Measurements from ENCODE around the gene ST6GALNAC5. TPM values are rescaled to one million over a fixed set of nuclear protein-coding genes. Genes with fewer than 3 reads are reported as not detected.

Gene ST6GALNAC5
- total RNA-seq, 1 donor: 0.27 TPM

GRCh38 chr1:77039739-77040138 lies 172.5 kb downstream of the ST6GALNAC5 start:
- DNase-seq (ENCODE audit: low read depth in 2 of 3, low spot score in 2 of 3): no peak

DNA sequence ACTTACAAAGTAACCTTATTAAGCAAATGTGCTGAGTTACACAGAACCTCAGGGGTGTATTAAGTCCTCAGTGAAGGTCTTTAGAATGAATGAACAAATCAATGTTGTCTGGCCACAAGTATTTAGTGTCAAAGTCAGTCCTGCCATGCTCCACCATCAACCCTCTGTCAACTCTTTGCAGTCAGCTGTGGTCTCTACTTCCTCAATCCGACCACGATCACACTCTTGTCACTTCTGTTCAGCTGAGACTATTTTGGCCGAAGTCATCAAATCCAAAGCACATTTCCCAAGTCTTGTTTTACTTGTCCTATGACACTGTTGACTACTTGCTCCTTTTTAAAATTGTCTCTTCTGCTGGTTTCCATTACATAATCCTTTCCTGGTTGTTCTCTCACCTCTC lies 173.5 kb downstream of the ST6GALNAC5 start:
- DNase-seq (ENCODE audit: low read depth in 2 of 3, low spot score in 2 of 3): peak in 2 of 3 donors; percentile 5 to 51

GRCh38 chr1:77044133-77044849 lies 177.0 kb downstream of the ST6GALNAC5 start:
- DNase-seq (ENCODE audit: low read depth in 2 of 3, low spot score in 2 of 3): no peak

- no peak for DNase-seq (ENCODE audit: low read depth in 2 of 3, low spot score in 2 of 3)
Measured at GRCh38 chr1:77047575-77047974, 180.3 kb downstream of the ST6GALNAC5 start.

DNA sequence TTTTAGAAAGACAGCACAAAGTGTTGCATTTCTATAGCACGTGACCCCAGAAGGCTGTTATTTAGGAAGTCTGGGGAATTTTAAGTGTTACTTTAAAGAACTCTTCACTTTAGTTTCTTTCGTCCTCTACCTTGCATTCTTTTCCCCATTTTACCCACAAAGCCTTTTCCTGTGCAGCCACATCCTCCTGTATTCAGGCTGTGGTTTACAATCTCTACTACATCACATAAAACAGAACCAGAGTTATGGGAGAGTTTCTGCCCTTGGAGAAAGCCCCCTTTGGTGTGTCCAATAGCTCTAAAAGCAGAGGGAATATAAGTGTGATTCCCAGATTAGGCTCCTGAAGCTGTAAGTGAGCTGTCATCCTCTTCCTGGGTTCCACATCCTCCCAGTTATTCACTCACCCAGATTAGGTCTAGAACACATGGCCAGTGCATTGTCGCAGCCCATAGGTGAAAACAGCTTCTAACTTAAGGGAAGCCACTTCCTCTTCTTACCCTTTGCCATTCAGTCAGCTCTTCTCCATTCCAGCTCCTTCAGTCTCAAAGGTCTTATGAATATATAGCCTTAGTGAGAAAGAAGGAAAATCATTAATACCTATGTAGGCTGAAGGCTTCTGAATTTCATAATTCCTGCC lies 180.8 kb downstream of the ST6GALNAC5 start:
- peak in 2 of 3 donors; percentile 22 to 65 for DNase-seq (ENCODE audit: low read depth in 2 of 3, low spot score in 2 of 3)

DNA sequence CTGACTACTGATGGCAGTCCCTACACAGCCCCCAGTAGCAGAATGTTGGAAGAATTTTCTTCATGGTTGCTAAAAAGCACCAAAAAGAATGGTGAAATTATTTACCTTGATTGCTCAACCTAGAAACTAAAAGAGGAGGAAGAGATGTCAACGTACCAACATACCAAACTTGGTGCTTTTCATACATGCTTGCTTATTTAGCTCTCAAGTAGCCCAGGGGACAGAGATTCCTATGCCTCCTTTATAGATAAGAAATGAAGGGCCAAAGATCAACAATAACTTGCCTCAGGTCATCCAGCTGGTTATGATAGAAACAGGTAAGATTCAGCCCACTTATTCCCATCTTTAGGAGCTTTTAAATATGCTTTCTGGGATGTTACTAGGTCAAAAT lies 181.3 kb downstream of the ST6GALNAC5 start:
- no peak for DNase-seq (ENCODE audit: low read depth in 2 of 3, low spot score in 2 of 3)

- no peak for DNase-seq (ENCODE audit: low read depth in 2 of 3, low spot score in 2 of 3)
Measured at GRCh38 chr1:77051425-77051824, 184.1 kb downstream of the ST6GALNAC5 start.

DNA sequence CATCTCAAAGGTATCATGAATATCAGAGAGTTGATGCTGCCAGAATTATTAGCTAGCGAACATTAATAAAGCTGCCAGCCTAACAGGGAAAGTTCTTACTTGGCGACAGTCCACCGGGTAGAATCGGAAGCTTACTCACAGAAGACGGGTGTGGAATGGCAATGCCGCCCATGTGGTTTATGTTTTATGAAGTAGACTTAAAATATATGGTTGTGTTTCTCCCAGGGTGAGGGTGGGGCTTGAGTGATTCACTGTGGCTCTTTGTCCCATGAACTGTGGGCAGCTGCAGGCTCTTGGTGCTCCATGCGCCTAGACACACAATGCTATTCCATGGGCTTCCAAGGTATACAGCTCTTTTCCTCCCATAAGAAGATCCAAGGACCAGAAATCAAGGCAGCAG lies 189.2 kb downstream of the ST6GALNAC5 start:
- DNase-seq (ENCODE audit: low read depth in 2 of 3, low spot score in 2 of 3): no peak

DNA sequence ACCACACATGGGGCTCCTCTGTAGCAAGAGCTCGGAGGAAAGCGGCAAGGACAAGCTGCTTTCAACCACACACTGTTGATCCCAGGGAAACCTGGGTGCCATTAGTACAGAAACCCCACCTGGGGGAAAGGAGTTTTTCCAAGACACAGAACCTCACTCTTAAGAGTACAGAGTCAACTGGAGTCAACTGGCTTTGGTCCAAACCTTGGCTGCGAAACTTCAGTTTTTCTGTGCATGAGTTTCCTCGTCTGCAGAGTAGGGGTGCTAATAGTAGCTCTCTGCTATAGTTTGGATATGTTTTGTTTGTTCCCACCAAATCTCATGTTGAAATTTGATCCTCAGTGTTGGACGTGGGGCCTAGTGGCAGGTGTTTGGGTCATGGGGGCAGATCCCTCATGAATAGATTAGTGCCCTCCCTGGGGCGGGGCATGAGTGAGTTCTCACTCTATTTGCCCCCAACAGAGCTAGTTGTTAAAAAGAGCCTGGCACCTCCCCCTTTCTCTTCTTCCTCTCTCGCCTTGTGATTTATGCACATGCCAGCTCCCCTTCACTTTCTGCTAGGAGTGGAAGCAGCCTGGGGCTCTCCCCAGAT lies 190.8 kb downstream of the ST6GALNAC5 start:
- no peak for DNase-seq (ENCODE audit: low read depth in 2 of 3, low spot score in 2 of 3)

DNA sequence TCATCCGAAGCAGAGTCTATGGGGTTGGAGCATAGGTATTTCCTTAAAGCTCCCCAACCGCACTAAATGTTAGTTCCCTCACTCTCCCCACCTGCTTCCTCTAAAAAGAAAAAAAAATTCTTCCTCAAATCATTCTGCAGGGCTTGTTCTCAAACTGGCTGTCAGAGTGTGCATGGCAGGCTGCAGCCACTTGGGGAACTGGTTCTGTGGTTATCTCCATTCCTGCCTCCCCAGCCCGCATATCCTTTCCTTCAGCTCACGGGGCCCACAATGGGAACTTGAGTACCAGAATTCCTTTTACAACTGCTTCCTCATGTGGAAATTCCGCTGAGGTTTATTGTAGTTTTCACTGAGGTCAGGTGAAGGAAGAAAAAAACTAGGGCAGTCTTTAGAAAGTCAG lies 192.7 kb downstream of the ST6GALNAC5 start:
- DNase-seq (ENCODE audit: low read depth in 2 of 3, low spot score in 2 of 3): peak in 2 of 3 donors; percentile 48 to 78

DNA sequence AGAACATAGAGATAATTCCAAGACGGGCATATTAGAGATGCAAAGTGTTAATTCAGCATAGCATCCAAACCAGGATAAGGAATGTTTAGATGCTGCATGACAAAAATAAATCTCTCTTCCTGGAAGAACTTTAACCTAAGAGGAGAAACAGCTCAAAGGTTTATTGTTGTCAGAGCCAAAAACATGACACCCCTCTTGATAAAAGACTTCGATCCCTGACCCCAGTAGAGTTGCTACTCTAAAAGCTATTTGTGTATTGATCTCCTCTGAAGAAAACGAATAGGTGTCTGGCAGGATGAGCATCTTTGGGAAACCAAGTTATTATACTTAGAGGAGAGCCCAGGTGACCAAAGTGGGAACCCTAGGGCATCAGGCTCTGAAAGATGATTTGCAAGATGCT lies 193.9 kb downstream of the ST6GALNAC5 start:
- no peak for DNase-seq (ENCODE audit: low read depth in 2 of 3, low spot score in 2 of 3)

- DNase-seq (ENCODE audit: low read depth in 2 of 3, low spot score in 2 of 3): no peak
Measured at GRCh38 chr1:77063118-77063517, 195.8 kb downstream of the ST6GALNAC5 start.

- DNase-seq (ENCODE audit: low read depth in 2 of 3, low spot score in 2 of 3): no peak
Measured at GRCh38 chr1:77064246-77064645, 197.0 kb downstream of the ST6GALNAC5 start.

GRCh38 chr1:77065693-77066342 lies 198.5 kb downstream of the ST6GALNAC5 start:
- no peak for DNase-seq (ENCODE audit: low read depth in 2 of 3, low spot score in 2 of 3)

DNA sequence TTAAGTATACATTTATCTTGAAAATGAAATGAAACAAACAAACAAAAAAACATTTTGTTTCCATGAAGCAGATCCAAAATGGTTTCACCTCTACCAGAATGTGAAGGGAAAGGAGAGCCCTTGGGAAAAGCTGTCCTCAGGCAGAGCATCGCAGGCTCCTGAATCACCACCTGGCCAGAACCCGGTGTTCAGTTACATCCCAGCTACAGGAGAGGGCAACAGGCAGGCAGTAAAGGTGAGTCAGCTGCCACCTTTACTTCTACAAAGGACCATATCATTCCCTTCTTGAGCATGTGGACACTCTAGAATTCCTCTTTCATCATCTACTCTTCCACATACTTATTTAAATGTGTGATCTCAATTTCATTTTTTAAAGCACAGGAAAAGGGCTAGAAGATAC lies 200.7 kb downstream of the ST6GALNAC5 start:
- no peak for DNase-seq (ENCODE audit: low read depth in 2 of 3, low spot score in 2 of 3)

- peak in 1 of 3 donors; percentile 46 for DNase-seq (ENCODE audit: low read depth in 2 of 3, low spot score in 2 of 3)
Measured at GRCh38 chr1:77076759-77077158, 209.5 kb downstream of the ST6GALNAC5 start.

GRCh38 chr1:77081834-77082233 lies 214.6 kb downstream of the ST6GALNAC5 start:
- no peak for DNase-seq (ENCODE audit: low read depth in 2 of 3, low spot score in 2 of 3)

GRCh38 chr1:77084457-77084856 lies 217.2 kb downstream of the ST6GALNAC5 start:
- no peak for DNase-seq (ENCODE audit: low read depth in 2 of 3, low spot score in 2 of 3)

DNA sequence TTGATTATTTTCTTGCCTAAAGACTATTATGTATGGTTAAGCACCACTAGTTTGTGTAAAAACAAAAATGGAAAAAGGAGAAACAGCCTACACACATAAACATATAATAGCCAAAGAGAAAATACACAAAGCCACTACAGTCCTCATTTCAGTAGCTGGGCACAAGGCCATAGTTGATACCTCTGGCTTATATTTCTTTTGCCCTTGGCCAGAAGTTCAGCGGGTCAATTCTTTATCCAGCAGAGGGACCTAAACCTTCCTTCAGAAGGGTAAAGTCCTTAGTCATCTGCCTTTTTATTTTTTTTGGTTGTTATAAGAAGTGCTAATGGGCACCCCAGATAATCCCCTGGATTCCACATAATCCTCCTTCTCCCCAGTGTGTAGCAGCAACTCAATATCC lies 217.8 kb downstream of the ST6GALNAC5 start:
- DNase-seq (ENCODE audit: low read depth in 2 of 3, low spot score in 2 of 3): no peak

GRCh38 chr1:77089756-77090155 lies 222.5 kb downstream of the ST6GALNAC5 start:
- DNase-seq (ENCODE audit: low read depth in 2 of 3, low spot score in 2 of 3): no peak

DNA sequence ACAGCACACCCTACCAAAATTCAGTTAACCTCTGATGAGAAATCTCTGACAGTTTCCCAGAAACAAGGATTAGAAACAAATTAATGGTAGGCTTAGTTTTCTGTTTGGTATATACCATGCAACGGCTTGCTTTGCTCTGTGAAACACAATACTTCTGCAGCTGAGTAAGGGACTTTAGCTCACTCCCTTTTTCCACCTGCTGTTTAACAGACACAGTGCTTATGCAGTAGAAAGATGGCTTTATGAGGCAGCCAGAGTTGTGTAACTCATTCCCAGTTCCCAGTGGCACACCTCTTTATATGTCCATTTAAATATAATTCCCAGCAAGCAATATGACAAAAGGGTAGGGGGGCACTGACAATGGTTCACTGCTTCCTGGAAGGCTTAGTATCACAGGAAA lies 228.0 kb downstream of the ST6GALNAC5 start:
- no peak for DNase-seq (ENCODE audit: low read depth in 2 of 3, low spot score in 2 of 3)
